K562 (cell line): ENCODE data around the gene INHBE. TPM values are rescaled to one million over a fixed set of nuclear protein-coding genes. Genes with fewer than 3 reads are reported as not detected.

Experiments
- ATAC-seq: fragments of 200-7000 bp; cut with Tn5 transposase; 3 replicates; pipeline ENCODE4 v1.9.1; 2020; ENCODE audit warnings: moderate library complexity
- Bru-seq: library from RNA; stranded (reverse); fragments of 400-500 nt; gene quantifications from one replicate; lab custom pipeline; 2021; lab: Mats Ljungman, UMichigan
- BruChase-seq, 2 experiments: library from RNA; stranded (reverse); fragments of 400-500 nt; gene quantifications; one replicate each; lab custom pipeline; 2021; lab: Mats Ljungman, UMichigan
- BruUV-seq: library from RNA; stranded (reverse); fragments of 400-500 nt; replicated peaks from 2 replicates; lab custom pipeline; 2021; lab: Mats Ljungman, UMichigan
- CTCF ChIA-PET: fragments of 300-600 bp; formaldehyde crosslinking; extraction: SDS; loops from one replicate; lab custom pipeline; 2021; ENCODE audit warnings: low intra/inter-chr PET ratio; lab: Yijun Ruan, JAX
- POLR2A ChIA-PET: fragments of 300-600, 350-650 bp; sonication (Branson Sonifier 250); formaldehyde crosslinking; extraction: SDS; loops from one replicate; lab custom pipeline; 2021; ENCODE audit warnings: antibody characterized with exemption, inconsistent platforms; lab: Yijun Ruan, JAX
- DNase-seq, 4 experiments: peaks; one replicate each; pipeline versions ENCODE4 v3.0.0 to v3.0.0-alpha.2; 2011 to 2018; ENCODE audit warnings: low spot score in 3 of 4, mixed read lengths in 3 of 4; ENCODE audit errors: extremely low read depth in 1 of 4
- FAIRE-seq: peaks from 2 replicates; lab custom pipeline; 2011; peaks lifted over from hg19 to GRCh38; lab: Jason Lieb, UNC
- H2AFZ ChIP-seq: 2 replicates; pipeline ENCODE4 v1.6.0; 2011; ENCODE audit warnings: low read depth, low read length, control low read depth, inconsistent platforms
- H3K27ac ChIP-seq: fragments of 200-600 bp; 3 replicates; pipeline ENCODE4 v1.8.0; 2011; ENCODE audit warnings: low read depth, mild to moderate bottlenecking, control low read depth, inconsistent platforms, low read length, moderate library complexity, mixed read lengths; ENCODE audit errors: extremely low read depth
- H3K27me3 ChIP-seq, 2 experiments: fragments of 300-600 bp in 1 of 2; 2 replicates in 1 of 2; 3 replicates in 1 of 2; pipeline versions ENCODE4 v1.6.0 to v1.8.0; 2011; ENCODE audit warnings: inconsistent platforms in 2 of 2, low read length in 2 of 2, mild to moderate bottlenecking in 1 of 2, mixed read lengths in 1 of 2, moderate library complexity in 1 of 2; ENCODE audit not compliant: control insufficient read depth in 2 of 2, insufficient read depth in 2 of 2
- H3K36me3 ChIP-seq: fragments of 300-600 bp; 3 replicates; pipeline ENCODE4 v1.8.0; 2011; ENCODE audit warnings: mild to moderate bottlenecking, low read length, inconsistent platforms; ENCODE audit not compliant: control insufficient read depth, insufficient read depth
- H3K4me1 ChIP-seq, 2 experiments: fragments of 200-600 bp in 1 of 2; replicated peaks in 1 of 2; 2 replicates in 1 of 2; 3 replicates in 1 of 2; pipeline versions ENCODE4 v1.5.1 to v1.8.0; 2011; ENCODE audit warnings: inconsistent platforms in 2 of 2, low read length in 2 of 2, mild to moderate bottlenecking in 1 of 2, mixed read lengths in 1 of 2, moderate library complexity in 1 of 2; ENCODE audit not compliant: control insufficient read depth in 2 of 2, insufficient read depth in 2 of 2
- H3K4me2 ChIP-seq: 2 replicates; pipeline ENCODE4 v1.6.1; 2011; ENCODE audit warnings: low read length, control low read depth, inconsistent platforms, mixed read lengths; ENCODE audit not compliant: insufficient read depth
- H3K4me3 ChIP-seq: fragments of 200-600 bp; sonication (generic), shearing (Covaris generic); 2 replicates; pipeline ENCODE4 v1.5.1; 2016; ENCODE audit warnings: control low read depth, inconsistent platforms
- H3K79me2 ChIP-seq: fragments of 200-600 bp; 3 replicates; pipeline ENCODE4 v1.8.0; 2011; ENCODE audit warnings: low read length, inconsistent platforms; ENCODE audit not compliant: control insufficient read depth, insufficient read depth
- H3K9ac ChIP-seq, 2 experiments: 2 replicates each; pipeline versions ENCODE4 v1.6.0 to v1.6.1; 2011; ENCODE audit warnings: low read depth in 2 of 2, low read length in 2 of 2, control low read depth in 1 of 2, inconsistent platforms in 1 of 2, mild to moderate bottlenecking in 1 of 2, mixed read lengths in 1 of 2; ENCODE audit not compliant: insufficient read depth in 1 of 2
- H3K9me1 ChIP-seq: one replicate; pipeline ENCODE4 v1.6.0; 2011; ENCODE audit warnings: inconsistent platforms, mild to moderate bottlenecking, low read length, moderate library complexity; ENCODE audit not compliant: control insufficient read depth, insufficient read depth
- H3K9me3 ChIP-seq: replicated peaks from 2 replicates; pipeline ENCODE4 v1.5.1; 2011; ENCODE audit warnings: low read depth, low read length, inconsistent platforms; ENCODE audit not compliant: control insufficient read depth, insufficient read depth
- H4K20me1 ChIP-seq: replicated peaks from 2 replicates; pipeline ENCODE4 v1.6.1; 2011; ENCODE audit warnings: low read length, inconsistent platforms, mixed read lengths; ENCODE audit not compliant: control insufficient read depth, insufficient read depth
- CBFA2T3 ChIP-seq: fragments of 450-650 bp; IDR thresholded peaks from 2 replicates; pipeline ENCODE4 v1.6.1; 2017
- CREB5 ChIP-seq: fragments of 250-450 bp; sonication (Bioruptor Pico); IDR thresholded peaks from 2 replicates; pipeline ENCODE4 v1.5.0; 2020; ENCODE audit warnings: mild to moderate bottlenecking
- CXXC5 ChIP-seq: fragments of 250-450 bp; sonication (Bioruptor Pico); IDR thresholded peaks from 2 replicates; pipeline ENCODE4 v1.8.0; 2022; ENCODE audit warnings: inconsistent platforms, mild to moderate bottlenecking, moderate library complexity
- E2F3 ChIP-seq: fragments of 250-450 bp; sonication (Bioruptor Pico); IDR thresholded peaks from 2 replicates; pipeline ENCODE4 v1.4.0; 2020; ENCODE audit warnings: mild to moderate bottlenecking
- IRF9 ChIP-seq: fragments of 450-650 bp; IDR thresholded peaks from 2 replicates; pipeline ENCODE4 v1.6.1; 2016; ENCODE audit warnings: missing biosample characterization, missing genetic modification characterization
- MTA2 ChIP-seq: fragments of 450-650 bp; IDR thresholded peaks from 2 replicates; pipeline ENCODE4 v1.6.1; 2016; ENCODE audit warnings: low read depth
- MYC ChIP-seq, 2 experiments: fragments of 250-450 bp in 1 of 2; sonication (Bioruptor Pico) in 1 of 2; IDR thresholded peaks; 2 replicates each; pipeline versions ENCODE4 v1.5.1 to v1.6.1; 2012 to 2021; ENCODE audit warnings: low read depth in 2 of 2, borderline replicate concordance in 1 of 2, improper control_type of control experiment in 1 of 2, low read length in 1 of 2, mild to moderate bottlenecking in 1 of 2, moderate library complexity in 1 of 2
- MYNN ChIP-seq, 2 experiments: sonication (generic); formaldehyde crosslinking in 1 of 2; IDR thresholded peaks; 2 replicates each; pipeline versions ENCODE4 v1.5.0 to v1.6.1; 2016 to 2020; ENCODE audit warnings: antibody characterized with exemption in 1 of 2, missing genetic modification reagents in 1 of 2
- SRSF9 ChIP-seq: fragments of 200-400 bp; formaldehyde crosslinking; IDR thresholded peaks from 2 replicates; pipeline ENCODE4 v1.6.1; 2017; ENCODE audit warnings: low read depth, low read length, borderline replicate concordance
- ZNF740 ChIP-seq, 3 experiments: fragments of 200-800 bp in 1 of 3; sonication (Bioruptor generic) in 1 of 3; sonication (generic) in 1 of 3; formaldehyde crosslinking in 1 of 3; IDR thresholded peaks; 2 replicates each; pipeline versions ENCODE4 v1.6.1 to v1.8.0; 2016 to 2022; ENCODE audit warnings: mild to moderate bottlenecking in 2 of 3, missing compliant biosample characterization in 2 of 3, missing genetic modification characterization in 2 of 3, missing genetic modification reagents in 1 of 3
- WGBS: fragments of 100-300 bp; shearing (Covaris generic); methylation state at CpG from one replicate; pipeline ENCODE4 v1.1.6; 2016; ENCODE audit warnings: low coverage, mixed read lengths; ENCODE audit not compliant: insufficient coverage; ENCODE audit errors: missing lambda C conversion rate; 5-methylcytosine and 5-hydroxymethylcytosine counted together
- in situ Hi-C: fragments of 300-500 bp; cut with MboI; formaldehyde crosslinking; loops from 4 replicates; pipeline ENCODE4 v1.15.0; 2018; ENCODE audit warnings: inconsistent platforms, mixed read lengths
- intact Hi-C: fragments of 100-400 bp; cut with micrococcal nuclease; formaldehyde crosslinking; loops from 2 replicates; pipeline ENCODE4 v1.14.2; 2022
- long read RNA-seq, 3 experiments: library from polyadenylated mRNA in 2 of 3; library from RNA in 1 of 3; unstranded in 2 of 3; stranded (forward) in 1 of 3; transcript quantifications; one replicate each; pipeline ENCODE4 v2.0.0, GENCODE V29; 2019 to 2022
- polyA minus RNA-seq, 3 experiments: library from RNA; depleted of rRNA, polyadenylated mRNA; stranded (reverse); fragments of >200 nt; gene quantifications; 2 replicates each; pipeline ENCODE4 v1.2.3, GENCODE V29; 2011
- polyA plus RNA-seq, 8 experiments: library from polyadenylated mRNA; depleted of rRNA in 4 of 8; stranded (reverse) in 5 of 8; unstranded in 3 of 8; fragments of >200 nt; fragmentation: Nextera tagmentation in 2 of 8; fragmentation: Illumina TruSeq in 1 of 8; extraction: Ambion mirVana in 2 of 8; extraction: Trizol in 1 of 8; gene quantifications; 2 replicates each; pipeline versions ENCODE4 v1.2.1 to v1.2.3, GENCODE V29; 2011 to 2014; ENCODE audit warnings: inconsistent platforms in 1 of 8, missing spikeins in 1 of 8
- total RNA-seq, 7 experiments: library from RNA; depleted of rRNA in 6 of 7; stranded (reverse); fragments of >200 nt in 6 of 7; fragmentation: Illumina TruSeq in 2 of 7; extraction: Trizol in 2 of 7; gene quantifications; 2 replicates each; pipeline versions ENCODE4 v1.2.1 to v1.2.3, GENCODE V29; 2011 to 2021; ENCODE audit warnings: low replicate concordance in 1 of 7

INHBE gene
- total RNA-seq (2011; cell fraction: chromatin; rRNA removed; ENCODE audit: low replicate concordance), result 6.1 and 10.9 TPM in 2 replicates
- 23.7 and 26.8 TPM in 2 replicates for total RNA-seq (2011; cell fraction: nucleolus; rRNA removed)
- 12.3 and 17.1 TPM in 2 replicates for total RNA-seq (2011; cell fraction: nucleoplasm; rRNA removed)
- total RNA-seq (2014; rRNA removed) (8.2 and 12.2 TPM in 2 replicates), total RNA-seq (2014; rRNA removed; fragmentation: Illumina TruSeq; extraction: Trizol) (5.6 and 7.3 TPM in 2 replicates), total RNA-seq (2015; rRNA removed; fragmentation: Illumina TruSeq; extraction: Trizol) (0.94 and 1.2 TPM in 2 replicates), total RNA-seq (2021) (8.6 and 9.4 TPM in 2 replicates), polyA plus RNA-seq (2011; rRNA removed) (1.7 and 4.7 TPM in 2 replicates), polyA plus RNA-seq (2014; fragmentation: Illumina TruSeq; extraction: Trizol) (9.1 and 11.1 TPM in 2 replicates), polyA plus RNA-seq (2014; fragmentation: Nextera tagmentation; extraction: Ambion mirVana) (1 to 10 TPM; 1.9 TPM), polyA plus RNA-seq (2014; rRNA removed) (8.5 and 9.9 TPM in 2 replicates), polyA minus RNA-seq (2011; rRNA and poly(A)+ RNA removed) (1.7 and 3.4 TPM in 2 replicates), Bru-seq, nascent RNA (percentile 59 among the genes with signal in this experiment), BruChase-seq, experiment 1, labeled RNA remaining after a 2-hour chase (percentile 85 among the genes with signal in this experiment), BruChase-seq, experiment 2, labeled RNA remaining after a 6-hour chase (percentile 85 among the genes with signal in this experiment)
- 4.7 and 6.2 TPM in 2 replicates for polyA plus RNA-seq (2011; cell fraction: cytosol; rRNA removed)
- 1.1 and 2.3 TPM in 2 replicates for polyA plus RNA-seq (2011; cell fraction: nucleus; rRNA removed)
- 4.7 and 106 TPM in 2 replicates for polyA plus RNA-seq (2012)
- 0.67 and 3.6 TPM in 2 replicates for polyA minus RNA-seq (2011; cell fraction: cytosol; rRNA and poly(A)+ RNA removed)
- 1.2 and 2.7 TPM in 2 replicates for polyA minus RNA-seq (2011; cell fraction: nucleus; rRNA and poly(A)+ RNA removed)
- long read RNA-seq, experiment 1, partial matches to known transcripts, result 0 of 3 reads
- long read RNA-seq, experiment 1, other reads (novel, unspliced or antisense), result 2 of 3 reads
- long read RNA-seq, experiment 2, partial matches to known transcripts, result 0 of 2 reads
- long read RNA-seq, experiment 2, other reads (novel, unspliced or antisense), result 1 of 2 reads
- long read RNA-seq, experiment 3, result 0 reads

- H3K27me3 ChIP-seq, result no peaks in the 10 kb centered on the region
- WGBS, result 10% methylated on average over 8 of the region's 10 CpGs
- H4K20me1 ChIP-seq, result no peaks in the 10 kb centered on the region
- H3K36me3 ChIP-seq, result no peaks in the 10 kb centered on the region
- DNase-seq (peak; percentile 76 to 90 (median 87)), FAIRE-seq (no peak), ATAC-seq (peak; percentile 81)
- TSS peak; percentile 25 for BruUV-seq
- no peaks in the 10 kb centered on the region for H3K9me1 ChIP-seq
- peak within 1 kb of the TSS; percentile 62; the same call in 1 of the 2 replicates for H3K4me3 ChIP-seq
- H3K27ac ChIP-seq, result peak within 1 kb of the TSS; percentile 81
- peaks cover 20% of the 10 kb centered on the region; the same call in 2 of the 3 replicates for H3K79me2 ChIP-seq
- peak within 1 kb of the TSS; percentile 91 for H3K4me2 ChIP-seq
- H2AFZ ChIP-seq, result peak within 1 kb of the TSS; percentile 92
- peaks cover 41 to 50% of the 10 kb centered on the region in 2 experiments for H3K4me1 ChIP-seq
- in situ Hi-C loops, result loop anchor here (5.0 kb wide), 1 partner anchor 142 kb away; no protein-coding TSS in a partner anchor
- peak within 1 kb of the TSS; percentile 78 to 87 for H3K9ac ChIP-seq
- CTCF ChIA-PET, result interaction anchor here (0.6 to 2.7 kb wide), 2 partner anchors 147 to 655 kb away, joined by 3 to 15 read pairs; no protein-coding TSS in a partner anchor
- POLR2A ChIA-PET, result interaction anchor here (0.5 to 2.4 kb wide), 24 partner anchors 10 to 574 kb away, joined by 3 to 9 read pairs (median 4); partner anchors contain the start of gene DDIT3
- intact Hi-C loops, result loop anchor here (2.0 to 5.0 kb wide), 2 partner anchors 24 to 238 kb away; partner anchors contain the start of genes OS9 and R3HDM2
- H3K9me3 ChIP-seq, result no peaks in the 10 kb centered on the region
- TF ChIP-seq MYNN (IDR thresholded peaks at IDR 0.05) (0 out of 2 replicates have a peak, but pooled peaks have one; percentile 11), MYNN (CRISPR knock-in tag; IDR thresholded peaks at IDR 0.05) (no peak), ZNF740 (CRISPR knock-in tag; IDR thresholded peaks at IDR 0.05) (peak; percentile 99), ZNF740 (tag; IDR thresholded peaks at IDR 0.05) (peak in 1 of 2 experiments; percentile 95; a peak in 3 of 4 replicates), CBFA2T3 (peak; percentile 52), E2F3 (CRISPR knock-in tag) (peak; percentile 64; the same call in 1 of the 2 replicates), CREB5 (CRISPR knock-in tag) (peak; percentile 63; the same call in 1 of the 2 replicates), IRF9 (tag) (peak; percentile 90), CXXC5 (CRISPR knock-in tag) (peak; percentile 73), MYC (IDR thresholded peaks at IDR 0.05; ENCODE audit: low read depth, low read length) (peak; percentile 99), MYC (CRISPR knock-in tag; IDR thresholded peaks at IDR 0.05; ENCODE audit: borderline replicate concordance, low read depth) (peak; percentile 93), MTA2 (no peak), SRSF9 (no peak)
These were observed at the start of gene INHBE for GRCh38 chr12:57454566-57455373. Gene INHBE (plus strand): TSS chr12:57455307. CDS start chr12:57455537, 230 bp downstream.
